Esophagus mucosa (tissue), 1 donor: ENCODE data around the gene RELT. TPM values are rescaled to one million over a fixed set of nuclear protein-coding genes. Genes with fewer than 3 reads are reported as not detected.

Source experiments
- ATAC-seq: fragments of 200-7000 bp; cut with Tn5 transposase; one replicate; pipeline ENCODE4 v1.9.1; 2020
- total RNA-seq: library from RNA; stranded (reverse); gene quantifications from one replicate; pipeline ENCODE4 v1.2.4, GENCODE V29; 2023
- donor health status: DM: yes; HTN: yes; CAD: no.

The RELT gene
- total RNA-seq, 1 donor from 2014 or later = 3.9 TPM

DNA sequence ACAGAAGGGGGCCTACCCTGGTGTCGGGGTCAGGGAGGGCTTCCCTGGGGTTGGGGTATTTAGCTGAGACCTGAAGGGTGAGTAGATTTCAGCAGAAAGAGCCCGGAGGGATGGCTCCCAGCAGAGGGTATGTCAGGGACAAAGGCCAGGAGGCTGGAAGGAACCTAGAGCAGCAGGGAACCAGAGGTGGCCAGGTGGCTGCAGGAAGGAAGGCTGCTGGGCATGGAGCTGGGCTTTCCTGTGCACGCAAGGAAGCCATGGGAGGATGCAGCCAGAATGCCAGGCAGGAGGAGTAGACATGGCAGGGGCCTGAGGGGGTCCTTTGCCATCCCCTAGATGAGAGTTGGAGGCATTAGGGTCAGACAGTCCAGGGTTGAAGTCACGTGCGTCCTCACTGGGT is 27.4 kb upstream of the RELT start:
- no peak for ATAC-seq

DNA sequence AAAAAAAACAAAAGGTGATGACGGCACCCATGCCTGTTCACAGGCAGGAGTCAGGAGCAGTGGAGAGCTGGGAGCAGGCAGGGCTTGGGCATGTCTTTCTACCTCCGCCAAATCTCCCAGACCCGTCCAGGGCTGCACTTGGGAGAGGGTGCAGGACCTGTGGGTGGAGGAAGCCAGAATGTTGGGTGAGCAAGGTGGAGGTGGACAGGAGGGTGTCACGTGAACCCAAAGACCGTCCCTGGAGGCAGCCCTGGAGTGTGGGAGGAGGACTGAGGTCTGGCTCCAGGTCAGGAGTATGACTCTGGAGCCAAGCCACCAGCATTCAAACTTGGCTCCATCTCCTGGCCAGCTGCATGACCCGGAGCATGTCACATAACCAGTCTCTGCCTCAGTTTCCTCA is 26.6 kb upstream of the RELT start:
- ATAC-seq = no peak

- ATAC-seq = peak; percentile 72
Measured at GRCh38 chr11:73350908-73351636, 25.1 kb upstream of the RELT start.

DNA sequence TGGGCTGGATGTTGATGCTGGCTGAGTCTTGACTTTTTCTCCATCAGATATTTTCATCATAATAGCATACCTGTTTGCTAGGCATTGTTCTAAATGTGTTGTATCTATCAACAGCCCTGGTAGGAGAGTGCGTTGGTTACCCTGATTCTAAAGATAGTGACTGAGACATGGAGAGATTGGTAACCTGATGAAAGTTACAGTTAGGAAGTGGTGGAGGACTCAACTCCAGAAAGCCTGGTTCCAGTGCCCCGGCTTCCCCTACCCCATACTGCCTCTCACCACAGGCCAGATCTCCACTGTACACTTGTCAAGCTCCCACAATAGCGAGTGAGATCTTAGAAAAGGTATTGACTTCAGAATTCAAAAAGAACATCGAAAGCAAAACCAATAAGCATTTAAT is 22.8 kb upstream of the RELT start:
- no peak for ATAC-seq

GRCh38 chr11:73355109-73355508 is 21.1 kb upstream of the RELT start:
- ATAC-seq = no peak

DNA sequence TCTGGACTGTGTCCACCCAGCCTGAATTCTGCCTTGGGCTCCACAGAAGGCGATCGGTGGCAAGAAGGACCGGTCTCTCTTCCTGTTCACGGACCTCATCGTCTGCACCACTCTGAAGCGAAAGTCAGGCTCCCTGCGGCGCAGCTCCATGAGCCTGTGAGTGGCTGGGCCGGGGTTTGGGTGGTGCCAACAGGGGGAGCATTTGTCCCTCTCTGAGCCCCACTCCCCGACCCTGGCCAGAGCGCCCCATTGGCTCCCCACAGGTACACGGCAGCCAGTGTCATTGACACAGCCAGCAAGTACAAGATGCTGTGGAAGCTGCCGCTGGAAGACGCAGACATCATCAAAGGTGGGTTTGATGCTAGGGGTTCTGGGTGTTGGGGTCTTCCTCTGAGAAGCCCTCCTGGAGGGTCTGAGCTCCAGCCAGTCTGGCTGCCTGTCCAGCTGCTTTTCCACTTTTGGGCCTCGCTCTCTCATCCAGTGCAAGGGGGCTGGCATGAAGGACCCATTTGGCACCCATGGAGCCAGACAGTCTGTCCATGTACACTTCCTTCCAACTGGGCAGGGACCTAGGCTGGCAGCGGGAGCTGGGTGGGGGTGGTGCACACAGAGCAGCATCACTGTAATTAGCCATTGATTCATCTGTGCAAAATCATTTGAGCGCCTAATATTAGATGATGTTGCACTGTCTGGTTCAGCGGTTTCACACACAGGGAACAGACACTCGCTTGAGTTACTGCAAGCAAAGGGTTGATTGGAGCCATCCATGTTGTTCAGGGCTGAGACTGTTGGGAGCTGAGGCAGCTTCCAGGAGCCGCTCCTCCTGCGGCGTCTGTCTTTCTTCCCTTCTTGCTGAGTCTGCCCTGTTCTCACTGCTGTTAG is 19.0 kb upstream of the RELT start:
- ATAC-seq = no peak

- no peak for ATAC-seq
Measured at GRCh38 chr11:73358071-73358470, 18.1 kb upstream of the RELT start.

DNA sequence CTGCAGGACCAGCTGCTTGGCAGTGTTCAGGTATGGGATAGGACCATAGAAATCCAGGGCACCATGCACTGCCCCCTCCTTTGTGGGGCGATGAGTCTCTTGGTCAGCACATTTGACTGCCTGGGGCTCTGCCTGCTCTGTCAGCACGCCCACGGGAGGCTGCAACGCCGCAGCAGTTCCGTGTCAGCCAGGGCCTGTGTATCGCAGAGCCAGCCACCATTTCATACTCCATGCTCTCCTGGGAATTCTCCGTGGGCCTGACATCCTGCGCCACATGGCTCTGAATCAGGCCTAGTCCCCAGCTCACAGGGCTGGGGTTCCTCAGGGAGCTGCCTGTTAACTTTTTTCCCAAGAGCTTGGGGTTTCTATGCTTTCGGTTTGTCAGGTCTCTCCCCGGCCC is 16.9 kb upstream of the RELT start:
- no peak for ATAC-seq

GRCh38 chr11:73359930-73360742 is 16.1 kb upstream of the RELT start:
- ATAC-seq = no peak

DNA sequence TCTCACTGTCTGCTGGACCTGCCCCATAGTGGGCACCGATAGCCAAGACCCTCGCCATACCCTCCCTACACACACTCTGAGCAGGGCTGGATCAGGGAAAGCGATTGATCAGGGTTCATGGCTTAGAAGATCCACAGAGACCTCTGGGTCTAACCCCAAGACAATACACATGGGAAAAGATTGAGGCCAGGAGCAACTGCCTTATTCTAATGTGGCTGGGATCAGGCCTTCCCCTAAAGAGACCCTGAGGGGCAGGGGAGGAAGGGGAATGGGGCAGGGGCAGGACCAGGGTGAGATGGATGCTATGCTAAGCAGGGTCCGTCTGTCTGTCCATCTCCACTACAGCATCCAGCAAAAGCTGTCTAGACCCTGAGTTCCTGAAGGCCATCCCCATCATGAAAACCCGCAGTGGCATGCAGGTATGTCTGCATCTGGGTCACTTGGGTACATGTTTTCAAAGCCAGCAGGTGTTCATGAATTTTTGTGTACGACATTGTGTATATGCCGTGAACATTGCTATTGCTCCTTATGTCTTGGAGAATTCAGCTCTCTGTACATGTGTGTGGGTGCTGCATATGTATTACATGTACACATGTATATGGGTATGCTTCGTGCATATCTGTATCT is 15.3 kb upstream of the RELT start:
- ATAC-seq = no peak

DNA sequence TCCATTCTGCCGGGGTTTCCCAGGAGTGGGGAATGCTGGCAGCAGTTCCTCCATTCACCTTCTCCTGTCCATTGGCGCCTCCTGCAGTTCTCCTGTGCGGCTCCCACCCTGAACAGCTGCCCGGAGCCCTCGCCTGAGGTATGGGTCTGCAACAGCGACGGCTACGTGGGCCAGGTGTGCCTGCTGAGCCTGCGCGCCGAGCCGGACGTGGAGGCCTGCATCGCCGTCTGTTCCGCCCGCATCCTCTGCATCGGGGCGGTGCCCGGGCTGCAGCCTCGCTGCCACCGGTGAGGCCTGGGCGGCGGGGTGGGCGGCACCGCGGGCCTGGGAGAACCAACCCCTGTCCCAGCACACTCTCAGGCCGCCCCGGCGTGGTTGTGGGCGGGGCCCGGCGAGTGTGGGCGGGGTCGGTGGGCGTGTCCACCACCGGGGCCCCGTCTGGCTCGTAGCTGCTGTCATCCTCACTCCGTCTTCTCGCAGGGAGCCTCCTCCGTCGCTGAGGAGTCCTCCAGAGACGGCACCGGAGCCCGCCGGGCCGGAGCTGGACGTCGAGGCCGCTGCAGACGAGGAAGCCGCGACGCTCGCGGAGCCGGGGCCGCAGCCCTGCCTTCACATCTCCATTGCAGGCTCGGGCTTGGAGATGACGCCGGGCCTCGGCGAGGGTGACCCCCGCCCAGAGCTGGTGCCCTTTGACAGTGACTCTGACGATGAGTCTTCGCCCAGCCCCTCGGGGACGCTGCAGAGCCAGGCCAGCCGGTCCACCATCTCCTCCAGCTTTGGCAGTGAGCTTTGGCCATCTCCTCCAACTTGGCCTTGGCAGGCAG is 14.0 kb upstream of the RELT start:
- ATAC-seq = no peak

DNA sequence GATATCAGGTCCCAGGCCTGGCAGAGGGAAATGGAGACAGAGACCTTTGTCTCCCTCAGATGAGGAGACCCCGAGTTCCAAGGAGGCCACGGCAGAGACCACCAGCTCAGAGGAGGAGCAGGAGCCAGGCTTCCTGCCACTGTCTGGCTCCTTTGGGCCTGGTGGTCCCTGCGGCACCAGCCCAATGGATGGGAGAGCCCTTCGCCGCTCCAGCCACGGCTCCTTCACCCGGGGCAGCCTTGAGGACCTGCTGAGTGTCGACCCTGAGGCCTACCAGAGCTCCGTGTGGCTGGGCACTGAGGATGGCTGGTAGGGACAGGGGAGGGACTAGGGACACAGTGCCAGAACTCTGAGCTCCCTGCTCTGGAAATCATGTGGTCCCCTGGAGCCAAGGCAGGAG is 13.1 kb upstream of the RELT start:
- no peak for ATAC-seq

GRCh38 chr11:73365352-73366264 is 10.6 kb upstream of the RELT start:
- no peak for ATAC-seq

GRCh38 chr11:73366265-73366610 is 10.0 kb upstream of the RELT start:
- ATAC-seq = no peak

- ATAC-seq = no peak
Measured at GRCh38 chr11:73366953-73367352, 9.2 kb upstream of the RELT start.

GRCh38 chr11:73367482-73368024 is 8.6 kb upstream of the RELT start:
- ATAC-seq = no peak

- ATAC-seq = no peak
Measured at GRCh38 chr11:73372375-73372993, 3.7 kb upstream of the RELT start.

- no peak for ATAC-seq
Measured at GRCh38 chr11:73374151-73374550, 2.0 kb upstream of the RELT start.

- no peak for ATAC-seq
Measured at GRCh38 chr11:73375830-73376159, 404 bp upstream of the RELT start.
